Measurements from ENCODE around the gene KRTAP20-3.

KRTAP20-3 gene

GRCh38 chr21:30689822-30690221 is 47.2 kb downstream of the KRTAP20-3 start:
- DNase-seq: no peak

Data from Kasumi-1 (cell line).